ENCODE results near the gene NODAL.
A peak's percentile ranks its signal among the peaks of the same experiment; 100 is the strongest.

Gene NODAL

GRCh38 chr10:70465832-70466231 is 24.4 kb upstream of the NODAL start:
- FAIRE-seq, result no peak

GRCh38 chr10:70465278-70465677 is 23.8 kb upstream of the NODAL start:
- DNase-seq (ENCODE audit: extremely low spot score, insufficient read length, low read depth) (no peak), FAIRE-seq (no peak)

More at GRCh38 chr10:70465832-70466231, 24.4 kb upstream of the NODAL start:
- DNase-seq (ENCODE audit: extremely low spot score, insufficient read length, low read depth), result no peak

GRCh38 chr10:70462349-70462984 is 21.0 kb upstream of the NODAL start:
- no peak for FAIRE-seq

GRCh38 chr10:70461397-70462348 is 20.2 kb upstream of the NODAL start:
- FAIRE-seq (peak; percentile 89), DNase-seq (ENCODE audit: extremely low spot score, insufficient read length, low read depth) (peak; percentile 68)

More at GRCh38 chr10:70462349-70462984, 21.0 kb upstream of the NODAL start:
- no peak for DNase-seq (ENCODE audit: extremely low spot score, insufficient read length, low read depth)

- FAIRE-seq (no peak), DNase-seq (ENCODE audit: extremely low spot score, insufficient read length, low read depth) (no peak)
Measured at GRCh38 chr10:70459774-70460490, 18.5 kb upstream of the NODAL start.

GRCh38 chr10:70459061-70459773 is 17.7 kb upstream of the NODAL start:
- FAIRE-seq (no peak), DNase-seq (ENCODE audit: extremely low spot score, insufficient read length, low read depth) (no peak)

- DNase-seq (ENCODE audit: extremely low spot score, insufficient read length, low read depth) (no peak), FAIRE-seq (no peak)
Measured at GRCh38 chr10:70458329-70459060, 17.0 kb upstream of the NODAL start.

GRCh38 chr10:70457759-70458305 is 16.4 kb upstream of the NODAL start:
- no peak for FAIRE-seq
- no peak for DNase-seq (ENCODE audit: extremely low spot score, insufficient read length, low read depth)

GRCh38 chr10:70456164-70456563 is 14.7 kb upstream of the NODAL start:
- DNase-seq (ENCODE audit: extremely low spot score, insufficient read length, low read depth) (no peak), FAIRE-seq (no peak)

- DNase-seq (ENCODE audit: extremely low spot score, insufficient read length, low read depth), result no peak
- FAIRE-seq, result no peak
Measured at GRCh38 chr10:70455213-70455630, 13.7 kb upstream of the NODAL start.

GRCh38 chr10:70448236-70448635 is 6.8 kb upstream of the NODAL start:
- no peak for FAIRE-seq
- no peak for DNase-seq (ENCODE audit: extremely low spot score, insufficient read length, low read depth)

GRCh38 chr10:70445718-70446657 is 4.5 kb upstream of the NODAL start:
- no peak for FAIRE-seq
- no peak for DNase-seq (ENCODE audit: extremely low spot score, insufficient read length, low read depth)

- no peak for DNase-seq (ENCODE audit: extremely low spot score, insufficient read length, low read depth)
- no peak for FAIRE-seq
Measured at GRCh38 chr10:70444744-70445143, 3.3 kb upstream of the NODAL start.

GRCh38 chr10:70442332-70442988 is 979 bp upstream of the NODAL start:
- no peak for DNase-seq (ENCODE audit: extremely low spot score, insufficient read length, low read depth)

GRCh38 chr10:70441895-70442309 is 421 bp upstream of the NODAL start:
- FAIRE-seq, result no peak
- DNase-seq (ENCODE audit: extremely low spot score, insufficient read length, low read depth), result no peak

More at GRCh38 chr10:70442332-70442988, 979 bp upstream of the NODAL start:
- no peak for FAIRE-seq

GRCh38 chr10:70440296-70441160 is 953 bp downstream of the NODAL start:
- FAIRE-seq, result no peak

More at GRCh38 chr10:70440296-70441160, 953 bp downstream of the NODAL start:
- no peak for DNase-seq (ENCODE audit: extremely low spot score, insufficient read length, low read depth)

Measured in GM18507 (cell line).